Gastroesophageal sphincter (tissue), 4 donors: ENCODE results near the gene CDKL2. TPM values are rescaled to one million over a fixed set of nuclear protein-coding genes. Genes with fewer than 3 reads are reported as not detected.

Source experiments
- ATAC-seq: fragments of 150-250 bp; one replicate; pipeline ENCODE4 v1.9.1; 2016; ENCODE audit warnings: mild to moderate bottlenecking, moderate library complexity
- H3K27ac ChIP-seq, 4 donors: fragments of 200-600 bp; sonication (generic) in 3 of 4; 1 replicate in 3 of 4; 2 replicates in 1 of 4; pipeline ENCODE4 v1.5.1; 2016 to 2019
- H3K27me3 ChIP-seq: fragments of 200-600 bp; sonication (generic); one replicate; pipeline ENCODE4 v1.5.1; 2019
- H3K36me3 ChIP-seq, 2 donors: fragments of 200-600 bp; sonication (generic); one replicate each; pipeline ENCODE4 v1.5.1; 2019; ENCODE audit warnings: control low read depth in 1 of 2
- H3K4me1 ChIP-seq, 3 donors: fragments of 200-600 bp; sonication (generic); 1 replicate in 2 of 3; 2 replicates in 1 of 3; pipeline ENCODE4 v1.5.1; 2016 to 2019; ENCODE audit warnings: control low read depth in 2 of 3
- H3K4me3 ChIP-seq, 2 donors: fragments of 200-600 bp; sonication (generic); one replicate each; pipeline ENCODE4 v1.5.1; 2019; ENCODE audit warnings: mild to moderate bottlenecking in 1 of 2, moderate library complexity in 1 of 2
- H3K9me3 ChIP-seq, 3 donors: fragments of 200-600 bp; sonication (generic); one replicate each; pipeline ENCODE4 v1.5.1; 2017 to 2019; ENCODE audit warnings: control low read depth in 2 of 3
- CTCF ChIP-seq, 4 experiments: fragments of 200-600 bp in 2 of 4; fragments of 450-650 bp in 2 of 4; sonication (generic) in 1 of 4; IDR thresholded peaks; one replicate each; pipeline ENCODE4 v1.5.1; 2017 to 2019; ENCODE audit warnings: antibody characterized with exemption in 4 of 4, mild to moderate bottlenecking in 2 of 4, moderate library complexity in 2 of 4
- EP300 ChIP-seq: sonication (generic); formaldehyde crosslinking; IDR thresholded peaks from one replicate; pipeline ENCODE4 v1.6.1; 2017; ENCODE audit warnings: antibody characterized with exemption, mild to moderate bottlenecking
- POLR2A ChIP-seq, 2 donors: fragments of 450-650 bp; IDR thresholded peaks; one replicate each; pipeline ENCODE4 v1.6.1; 2017; ENCODE audit warnings: antibody characterized with exemption in 2 of 2, mild to moderate bottlenecking in 2 of 2, moderate library complexity in 1 of 2
- POLR2AphosphoS5 ChIP-seq: sonication (generic); formaldehyde crosslinking; IDR thresholded peaks from one replicate; pipeline ENCODE4 v1.6.1; 2017; ENCODE audit warnings: antibody characterized with exemption
- WGBS, 2 donors: methylation state at CpG; one replicate each; pipeline ENCODE4 v1.1.5; 2018; ENCODE audit warnings: low coverage in 1 of 2; 5-methylcytosine and 5-hydroxymethylcytosine counted together
- total RNA-seq, 4 donors: library from RNA; depleted of rRNA; stranded (reverse); fragments of >200 nt; gene quantifications; one replicate each; pipeline ENCODE4 v1.1.0, GENCODE V29; 2016

The CDKL2 gene
- total RNA-seq, 4 donors from 2014 or later: 3.9 to 8.1 (median 6.0) TPM

- no peaks in the 10 kb centered on the region for H3K9me3 ChIP-seq
- no peak for ATAC-seq
Observed at GRCh38 chr4:75565481-75565880, 64.8 kb downstream of the CDKL2 start.

GRCh38 chr4:75564023-75564422 is 66.3 kb downstream of the CDKL2 start:
- H3K36me3 ChIP-seq: no peaks in the 10 kb centered on the region
- peaks cover 16% of the 10 kb centered on the region for H3K27me3 ChIP-seq
- WGBS, 2 donors: 71 to 89% methylated on average over 10 to 11 of the region's 11 CpGs
- H3K4me1 ChIP-seq: no peaks in the 10 kb centered on the region
- no peak overlapping the region for H3K27ac ChIP-seq
- no peak for ATAC-seq
- no peak overlapping the region for H3K4me3 ChIP-seq
- no peak for TF ChIP-seq POLR2A (IDR thresholded peaks at IDR 0.05)
- no peak for TF ChIP-seq EP300
- TF ChIP-seq POLR2AphosphoS5: no peak
- no peak for TF ChIP-seq CTCF (IDR thresholded peaks at IDR 0.05)
- H3K9me3 ChIP-seq: no peaks in the 10 kb centered on the region

More at GRCh38 chr4:75565481-75565880, 64.8 kb downstream of the CDKL2 start:
- peaks cover 22% of the 10 kb centered on the region for H3K27me3 ChIP-seq
- no peak overlapping the region for H3K27ac ChIP-seq
- no peak for TF ChIP-seq CTCF (IDR thresholded peaks at IDR 0.05)
- no peak for TF ChIP-seq POLR2A (IDR thresholded peaks at IDR 0.05)
- no peak for TF ChIP-seq EP300
- no peak for TF ChIP-seq POLR2AphosphoS5
- H3K36me3 ChIP-seq: no peaks in the 10 kb centered on the region
- H3K4me3 ChIP-seq: no peak overlapping the region
- H3K4me1 ChIP-seq: no peaks in the 10 kb centered on the region

GRCh38 chr4:75561789-75562188 is 68.5 kb downstream of the CDKL2 start:
- peaks cover 2% of the 10 kb centered on the region for H3K27me3 ChIP-seq
- H3K9me3 ChIP-seq: no peaks in the 10 kb centered on the region
- TF ChIP-seq POLR2AphosphoS5 (no peak), CTCF (IDR thresholded peaks at IDR 0.05) (no peak), POLR2A (IDR thresholded peaks at IDR 0.05) (no peak), EP300 (no peak)
- H3K36me3 ChIP-seq: no peaks in the 10 kb centered on the region
- no peak overlapping the region for H3K4me3 ChIP-seq
- no peaks in the 10 kb centered on the region for H3K4me1 ChIP-seq
- no peak overlapping the region for H3K27ac ChIP-seq
- no peak for ATAC-seq
- 78 to 79% methylated on average over 5 to 6 of the region's 8 CpGs for WGBS, 2 donors

- Histone ChIP-seq H3K9me3 (no peaks in the 10 kb centered on the region), H3K4me3 (no peak overlapping the region), H3K27ac (no peak overlapping the region), H3K36me3 (no peaks in the 10 kb centered on the region), H3K27me3 (peaks cover 21% of the 10 kb centered on the region), H3K4me1 (no peaks in the 10 kb centered on the region)
- no peak for ATAC-seq
- 76 to 78% methylated on average over 8 of the region's 8 CpGs for WGBS, 2 donors
- TF ChIP-seq EP300 (no peak), CTCF (IDR thresholded peaks at IDR 0.05) (no peak), POLR2AphosphoS5 (no peak), POLR2A (IDR thresholded peaks at IDR 0.05) (no peak)
Observed at GRCh38 chr4:75557696-75558095, 72.6 kb downstream of the CDKL2 start.

- no peak for ATAC-seq
- no peak within 1 kb of the TSS for H3K27ac ChIP-seq
Observed at GRCh38 chr4:75555294-75556164, 74.8 kb downstream of the CDKL2 start, which contains the start of gene ODAPH. Gene ODAPH, plus strand, starts transcription at chr4:75556066. Its CDS starts 17 bp downstream, at chr4:75556083.

More at GRCh38 chr4:75555294-75556164, 74.8 kb downstream of the CDKL2 start, which contains the start of gene ODAPH:
- Histone ChIP-seq H3K9me3 (no peaks in the 10 kb centered on the region), H3K36me3 (no peaks in the 10 kb centered on the region), H3K27me3 (peaks cover 21% of the 10 kb centered on the region), H3K4me3 (no peak within 1 kb of the TSS), H3K4me1 (no peaks in the 10 kb centered on the region)
- 49 to 65% methylated on average over 6 to 7 of the region's 9 CpGs for WGBS, 2 donors
- TF ChIP-seq POLR2A (IDR thresholded peaks at IDR 0.05): no peak
- no peak for TF ChIP-seq EP300
- TF ChIP-seq POLR2AphosphoS5: no peak
